ENCODE measurements around the gene DGKI.
A peak's percentile ranks its signal among the peaks of the same experiment; 100 is the strongest.

The DGKI gene

GRCh38 chr7:137636376-137636775 lies 210.4 kb downstream of the DGKI start:
- TF ChIP-seq, protein P1, sequence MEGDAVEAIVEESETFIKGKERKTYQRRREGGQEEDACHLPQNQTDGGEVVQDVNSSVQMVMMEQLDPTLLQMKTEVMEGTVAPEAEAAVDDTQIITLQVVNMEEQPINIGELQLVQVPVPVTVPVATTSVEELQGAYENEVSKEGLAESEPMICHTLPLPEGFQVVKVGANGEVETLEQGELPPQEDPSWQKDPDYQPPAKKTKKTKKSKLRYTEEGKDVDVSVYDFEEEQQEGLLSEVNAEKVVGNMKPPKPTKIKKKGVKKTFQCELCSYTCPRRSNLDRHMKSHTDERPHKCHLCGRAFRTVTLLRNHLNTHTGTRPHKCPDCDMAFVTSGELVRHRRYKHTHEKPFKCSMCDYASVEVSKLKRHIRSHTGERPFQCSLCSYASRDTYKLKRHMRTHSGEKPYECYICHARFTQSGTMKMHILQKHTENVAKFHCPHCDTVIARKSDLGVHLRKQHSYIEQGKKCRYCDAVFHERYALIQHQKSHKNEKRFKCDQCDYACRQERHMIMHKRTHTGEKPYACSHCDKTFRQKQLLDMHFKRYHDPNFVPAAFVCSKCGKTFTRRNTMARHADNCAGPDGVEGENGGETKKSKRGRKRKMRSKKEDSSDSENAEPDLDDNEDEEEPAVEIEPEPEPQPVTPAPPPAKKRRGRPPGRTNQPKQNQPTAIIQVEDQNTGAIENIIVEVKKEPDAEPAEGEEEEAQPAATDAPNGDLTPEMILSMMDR (IDR thresholded peaks at IDR 0.05; ENCODE audit: control insufficient read depth, extremely low read depth, insufficient read depth), result no peak
- no peak for DNase-seq (ENCODE audit: low read depth)
- H3K4me3 ChIP-seq (ENCODE audit: low read depth, low read length), result no peak overlapping the region

DNA sequence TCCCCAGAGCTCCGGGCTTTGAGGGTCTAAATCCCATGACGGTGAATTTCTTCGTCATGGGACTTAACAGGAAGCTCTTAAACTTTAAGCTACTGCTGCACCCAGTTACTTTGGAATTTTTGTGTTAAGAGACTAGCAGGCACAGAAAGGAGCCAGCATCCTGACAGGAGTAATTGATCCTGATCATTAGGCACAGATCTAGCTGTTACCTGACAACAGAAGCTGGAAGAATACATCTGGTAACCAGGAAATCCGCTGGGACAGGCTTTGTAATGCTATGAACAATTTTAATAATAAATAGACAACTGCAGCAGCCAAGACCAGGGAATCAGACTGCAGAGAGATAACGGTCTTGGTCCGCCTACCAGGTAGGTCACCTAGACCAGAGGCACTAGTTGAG lies 210.9 kb downstream of the DGKI start:
- H3K4me3 ChIP-seq (ENCODE audit: low read depth, low read length), result no peak overlapping the region
- TF ChIP-seq, protein P1 (IDR thresholded peaks at IDR 0.05; ENCODE audit: control insufficient read depth, extremely low read depth, insufficient read depth), result no peak
- no peak for DNase-seq (ENCODE audit: low read depth)

DNA sequence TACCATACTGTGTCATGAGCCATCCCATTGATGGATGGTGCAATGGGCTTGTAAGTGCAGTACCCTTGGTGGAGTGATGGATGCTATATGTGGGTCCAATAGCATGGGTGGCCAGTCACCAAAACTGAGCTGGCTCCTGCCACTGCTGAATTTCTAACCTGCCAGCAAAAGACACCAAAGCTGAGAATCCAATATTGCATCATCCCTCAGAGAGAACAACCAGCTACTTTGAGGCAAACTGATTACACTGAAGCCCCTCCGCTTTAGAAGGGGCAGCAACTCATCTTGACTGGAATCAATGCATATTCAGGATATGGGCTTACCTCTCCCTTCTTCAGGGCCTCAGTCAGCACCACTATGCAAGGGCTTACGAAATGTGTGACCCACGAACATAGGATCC lies 211.6 kb downstream of the DGKI start:
- DNase-seq (ENCODE audit: low read depth), result no peak
- TF ChIP-seq, protein P1 (IDR thresholded peaks at IDR 0.05; ENCODE audit: control insufficient read depth, extremely low read depth, insufficient read depth), result no peak
- no peak overlapping the region for H3K4me3 ChIP-seq (ENCODE audit: low read depth, low read length)

- TF ChIP-seq, protein P1 (IDR thresholded peaks at IDR 0.05; ENCODE audit: control insufficient read depth, extremely low read depth, insufficient read depth), result no peak
- H3K4me3 ChIP-seq (ENCODE audit: low read depth, low read length), result no peak overlapping the region
Measured at GRCh38 chr7:137634356-137634755, 212.4 kb downstream of the DGKI start.

DNA sequence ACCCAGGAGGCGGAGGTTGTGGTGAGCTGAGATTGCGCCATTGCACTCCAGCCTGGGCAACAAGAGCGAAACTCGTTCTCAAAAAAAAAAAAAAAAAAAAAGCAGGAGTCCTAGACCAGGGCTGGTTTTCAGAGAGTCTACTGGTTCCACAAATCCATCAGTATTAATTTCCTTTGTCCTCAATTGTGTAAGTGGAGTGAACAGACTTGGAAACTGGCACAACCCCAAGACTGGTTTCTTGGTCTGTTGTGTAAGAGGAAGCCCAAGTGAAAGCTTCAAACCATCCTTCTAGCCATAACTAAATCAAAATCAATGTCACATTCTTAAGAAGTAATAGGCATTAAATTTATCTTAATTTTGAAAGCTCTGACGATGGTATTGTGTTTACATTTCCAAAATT lies 213.6 kb downstream of the DGKI start:
- DNase-seq (ENCODE audit: low read depth), result no peak
- TF ChIP-seq, protein P1 (IDR thresholded peaks at IDR 0.05; ENCODE audit: control insufficient read depth, extremely low read depth, insufficient read depth), result no peak
- H3K4me3 ChIP-seq (ENCODE audit: low read depth, low read length), result no peak overlapping the region

More at GRCh38 chr7:137634356-137634755, 212.4 kb downstream of the DGKI start:
- DNase-seq (ENCODE audit: low read depth), result no peak

DNA sequence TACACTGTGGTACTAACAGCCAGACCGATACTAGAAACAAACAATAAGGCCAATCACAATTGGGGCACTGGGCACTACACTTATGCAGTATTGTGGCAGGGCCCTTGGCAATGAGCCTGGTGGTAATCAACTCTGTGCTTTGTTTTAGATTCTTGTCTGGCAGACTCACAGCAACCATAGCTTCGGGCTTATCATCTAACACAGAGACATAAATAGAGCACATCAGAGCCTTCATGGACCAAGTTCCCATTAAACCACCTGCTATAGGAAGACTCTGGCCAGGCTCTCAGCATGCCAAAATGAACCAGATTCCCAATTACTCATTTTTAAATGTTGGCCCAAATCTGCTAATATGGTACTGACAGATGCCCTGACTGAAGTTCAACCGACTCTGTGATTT lies 218.6 kb downstream of the DGKI start:
- TF ChIP-seq, protein P1 (IDR thresholded peaks at IDR 0.05; ENCODE audit: control insufficient read depth, extremely low read depth, insufficient read depth), result no peak
- DNase-seq (ENCODE audit: low read depth), result no peak
- no peak overlapping the region for H3K4me3 ChIP-seq (ENCODE audit: low read depth, low read length)

GRCh38 chr7:137626469-137627067 lies 220.2 kb downstream of the DGKI start:
- H3K4me3 ChIP-seq (ENCODE audit: low read depth, low read length), result no peak overlapping the region
- TF ChIP-seq, protein P1 (IDR thresholded peaks at IDR 0.05; ENCODE audit: control insufficient read depth, extremely low read depth, insufficient read depth), result peak; percentile 86
- DNase-seq (ENCODE audit: low read depth), result peak; percentile 6
